ENCODE measurements around the gene UNC119.

The UNC119 gene

DNA sequence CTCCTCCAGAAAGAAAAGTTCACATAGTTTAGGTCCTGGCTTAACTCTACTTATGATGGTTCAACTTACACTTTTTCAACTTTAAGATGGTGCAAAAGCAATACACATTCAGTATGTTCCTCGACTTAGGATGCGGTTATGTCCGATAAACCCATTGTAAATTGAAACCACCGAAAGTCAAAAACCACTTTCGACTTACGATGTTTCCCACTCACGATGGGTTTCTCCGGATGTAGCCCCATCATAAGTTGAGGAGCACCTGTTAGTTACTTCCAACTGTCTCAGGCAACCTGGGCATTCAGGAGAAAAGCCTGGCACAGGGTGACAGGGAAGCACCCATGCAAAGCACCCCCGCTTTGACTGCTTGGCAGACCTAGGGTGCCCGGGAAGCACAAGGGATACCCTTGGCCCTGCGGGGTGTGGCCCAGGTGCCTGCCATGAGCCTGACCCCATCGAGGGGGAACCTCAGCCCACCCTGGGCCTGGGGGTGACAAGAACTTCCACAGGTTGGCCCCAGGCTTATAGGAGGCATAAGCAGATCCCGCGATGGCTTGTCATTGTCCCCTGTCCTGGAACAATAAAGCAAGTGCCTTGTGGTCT is 14.0 kb downstream of the UNC119 start:
- in situ Hi-C loops (cut with HindIII; ENCODE audit: low sequenced_read_pairs) = no loop called here
- TF ChIP-seq, protein P1, sequence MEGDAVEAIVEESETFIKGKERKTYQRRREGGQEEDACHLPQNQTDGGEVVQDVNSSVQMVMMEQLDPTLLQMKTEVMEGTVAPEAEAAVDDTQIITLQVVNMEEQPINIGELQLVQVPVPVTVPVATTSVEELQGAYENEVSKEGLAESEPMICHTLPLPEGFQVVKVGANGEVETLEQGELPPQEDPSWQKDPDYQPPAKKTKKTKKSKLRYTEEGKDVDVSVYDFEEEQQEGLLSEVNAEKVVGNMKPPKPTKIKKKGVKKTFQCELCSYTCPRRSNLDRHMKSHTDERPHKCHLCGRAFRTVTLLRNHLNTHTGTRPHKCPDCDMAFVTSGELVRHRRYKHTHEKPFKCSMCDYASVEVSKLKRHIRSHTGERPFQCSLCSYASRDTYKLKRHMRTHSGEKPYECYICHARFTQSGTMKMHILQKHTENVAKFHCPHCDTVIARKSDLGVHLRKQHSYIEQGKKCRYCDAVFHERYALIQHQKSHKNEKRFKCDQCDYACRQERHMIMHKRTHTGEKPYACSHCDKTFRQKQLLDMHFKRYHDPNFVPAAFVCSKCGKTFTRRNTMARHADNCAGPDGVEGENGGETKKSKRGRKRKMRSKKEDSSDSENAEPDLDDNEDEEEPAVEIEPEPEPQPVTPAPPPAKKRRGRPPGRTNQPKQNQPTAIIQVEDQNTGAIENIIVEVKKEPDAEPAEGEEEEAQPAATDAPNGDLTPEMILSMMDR (IDR thresholded peaks at IDR 0.05; ENCODE audit: low read depth, low read length) = no peak
- H3K4me3 ChIP-seq (ENCODE audit: low read depth, low read length) = no peak overlapping the region
- no peak for DNase-seq (ENCODE audit: low read depth, low spot score)

DNA sequence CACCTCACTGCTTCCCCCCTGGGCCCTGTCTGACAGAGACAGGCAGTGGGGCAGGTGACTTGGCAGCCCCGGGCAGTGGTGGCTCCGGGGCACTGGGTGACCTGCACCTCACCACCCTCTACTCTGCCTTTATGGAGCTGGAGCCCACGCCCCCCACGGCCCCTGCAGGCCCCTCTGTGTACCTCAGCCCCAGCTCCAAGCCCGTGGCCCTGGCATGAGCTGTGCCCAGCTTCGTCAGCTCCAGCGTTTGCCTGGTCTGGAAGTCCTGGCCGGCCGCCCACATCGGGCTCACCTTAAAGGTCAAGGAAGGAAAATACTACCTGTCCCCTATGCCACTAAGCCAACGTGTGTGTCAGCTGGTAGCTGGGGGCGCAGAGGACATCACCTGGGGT is 15.2 kb downstream of the UNC119 start:
- no peak for DNase-seq (ENCODE audit: low read depth, low spot score)
- TF ChIP-seq, protein P1 (IDR thresholded peaks at IDR 0.05; ENCODE audit: low read depth, low read length) = no peak
- no peak overlapping the region for H3K4me3 ChIP-seq (ENCODE audit: low read depth, low read length)
- in situ Hi-C loops (cut with HindIII; ENCODE audit: low sequenced_read_pairs) = no loop called here

DNA sequence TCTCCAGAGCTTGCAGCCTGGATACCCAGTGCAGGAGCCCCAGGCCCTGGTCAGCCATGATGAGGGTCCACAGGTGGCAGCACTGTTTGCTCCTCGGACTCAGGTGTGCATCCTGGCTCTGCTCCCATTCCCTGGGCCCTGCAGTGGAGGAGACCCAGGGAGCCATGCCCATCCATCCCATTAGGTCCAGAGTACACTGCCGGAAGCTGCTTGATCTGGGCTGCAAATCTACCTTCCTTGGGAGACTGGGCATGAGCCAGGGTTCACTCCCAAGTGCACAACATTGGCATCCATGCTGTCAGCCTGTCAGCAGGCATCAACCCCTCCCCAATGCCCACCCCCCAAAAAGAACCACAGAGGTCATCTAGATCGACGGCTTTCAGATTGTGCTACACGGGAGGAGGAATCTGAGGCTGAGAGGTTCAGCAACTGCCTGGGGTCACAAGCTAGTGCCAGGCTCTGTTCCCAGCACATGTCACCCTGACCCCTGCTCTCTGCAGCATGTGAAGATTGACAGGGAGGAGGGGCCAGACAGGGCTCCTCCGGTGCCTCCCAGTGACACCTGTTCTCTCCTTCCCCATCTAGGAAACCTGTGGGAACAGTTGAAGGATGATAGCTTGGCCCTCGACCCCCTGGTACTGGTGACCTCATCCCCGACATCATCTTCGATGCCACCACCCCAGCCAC is 15.7 kb downstream of the UNC119 start:
- no peak for DNase-seq (ENCODE audit: low read depth, low spot score)
- in situ Hi-C loops (cut with HindIII; ENCODE audit: low sequenced_read_pairs) = no loop called here
- no peak overlapping the region for H3K4me3 ChIP-seq (ENCODE audit: low read depth, low read length)
- TF ChIP-seq, protein P1 (IDR thresholded peaks at IDR 0.05; ENCODE audit: low read depth, low read length) = no peak

DNA sequence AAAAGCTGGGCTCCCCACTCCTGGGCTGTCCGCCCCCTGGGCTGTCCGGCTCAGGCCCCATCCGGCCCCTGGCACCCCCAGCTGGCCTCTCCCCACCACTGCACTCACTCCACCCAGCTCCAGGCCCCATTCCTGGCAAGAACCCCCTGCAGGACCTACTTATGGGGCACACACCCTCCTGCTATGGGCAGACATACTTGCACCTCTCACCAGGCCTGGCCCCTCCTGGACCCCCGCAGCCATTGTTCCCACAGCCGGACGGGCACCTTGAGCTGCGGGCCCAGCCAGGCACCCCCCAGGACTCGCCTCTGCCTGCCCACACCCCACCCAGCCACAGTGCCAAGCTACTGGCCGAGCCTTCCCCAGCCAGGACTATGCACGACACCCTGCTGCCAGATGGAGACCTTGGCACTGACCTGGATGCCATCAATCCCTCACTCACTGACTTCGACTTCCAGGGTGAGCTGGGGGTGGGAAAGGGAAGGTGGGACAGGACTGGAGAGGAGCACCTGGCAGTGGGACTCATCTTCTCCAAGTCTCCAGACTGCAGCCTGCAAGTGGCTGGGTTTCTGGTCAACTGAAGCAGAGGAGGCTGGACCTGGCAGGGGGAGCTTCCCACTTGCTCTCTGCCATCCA is 17.6 kb downstream of the UNC119 start:
- H3K4me3 ChIP-seq (ENCODE audit: low read depth, low read length) = no peak overlapping the region
- TF ChIP-seq, protein P1 (IDR thresholded peaks at IDR 0.05; ENCODE audit: low read depth, low read length) = no peak
- in situ Hi-C loops (cut with HindIII; ENCODE audit: low sequenced_read_pairs) = no loop called here
- no peak for DNase-seq (ENCODE audit: low read depth, low spot score)

DNA sequence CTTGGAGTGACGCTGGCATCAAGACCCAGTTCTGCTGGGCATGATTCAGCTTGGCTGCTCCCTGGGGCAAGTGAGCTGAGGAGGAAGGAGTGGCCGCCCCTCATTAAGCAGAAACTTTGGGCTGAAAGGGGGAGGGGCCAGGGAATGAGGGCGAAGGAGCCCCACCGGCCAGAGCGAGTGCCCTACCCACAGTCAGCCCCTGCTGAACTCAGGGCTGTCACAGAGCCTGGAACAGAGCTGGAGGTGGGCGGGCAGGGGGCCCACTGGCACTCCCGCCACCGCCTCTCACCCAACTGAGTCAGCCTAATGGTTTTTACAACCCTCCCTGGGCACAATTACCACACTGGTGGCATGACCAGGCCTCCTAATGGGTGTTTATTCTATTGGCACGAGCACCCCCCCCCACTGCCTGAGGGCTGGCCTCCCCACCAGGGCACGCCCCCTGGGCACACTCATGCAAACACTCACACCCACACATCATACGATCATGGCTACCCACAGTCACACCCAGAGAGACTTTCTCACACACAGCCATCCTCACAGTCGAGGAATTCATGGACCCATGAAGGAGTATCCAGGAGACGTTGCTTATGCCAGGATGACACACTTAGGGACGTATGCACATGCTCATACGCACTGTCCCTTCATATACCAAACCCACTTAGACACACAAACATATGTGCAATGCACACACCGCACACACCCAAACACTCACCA is 19.2 kb downstream of the UNC119 start:
- TF ChIP-seq, protein P1 (IDR thresholded peaks at IDR 0.05; ENCODE audit: low read depth, low read length) = no peak
- no peak for DNase-seq (ENCODE audit: low read depth, low spot score)
- in situ Hi-C loops (cut with HindIII; ENCODE audit: low sequenced_read_pairs) = no loop called here
- no peak overlapping the region for H3K4me3 ChIP-seq (ENCODE audit: low read depth, low read length)

DNA sequence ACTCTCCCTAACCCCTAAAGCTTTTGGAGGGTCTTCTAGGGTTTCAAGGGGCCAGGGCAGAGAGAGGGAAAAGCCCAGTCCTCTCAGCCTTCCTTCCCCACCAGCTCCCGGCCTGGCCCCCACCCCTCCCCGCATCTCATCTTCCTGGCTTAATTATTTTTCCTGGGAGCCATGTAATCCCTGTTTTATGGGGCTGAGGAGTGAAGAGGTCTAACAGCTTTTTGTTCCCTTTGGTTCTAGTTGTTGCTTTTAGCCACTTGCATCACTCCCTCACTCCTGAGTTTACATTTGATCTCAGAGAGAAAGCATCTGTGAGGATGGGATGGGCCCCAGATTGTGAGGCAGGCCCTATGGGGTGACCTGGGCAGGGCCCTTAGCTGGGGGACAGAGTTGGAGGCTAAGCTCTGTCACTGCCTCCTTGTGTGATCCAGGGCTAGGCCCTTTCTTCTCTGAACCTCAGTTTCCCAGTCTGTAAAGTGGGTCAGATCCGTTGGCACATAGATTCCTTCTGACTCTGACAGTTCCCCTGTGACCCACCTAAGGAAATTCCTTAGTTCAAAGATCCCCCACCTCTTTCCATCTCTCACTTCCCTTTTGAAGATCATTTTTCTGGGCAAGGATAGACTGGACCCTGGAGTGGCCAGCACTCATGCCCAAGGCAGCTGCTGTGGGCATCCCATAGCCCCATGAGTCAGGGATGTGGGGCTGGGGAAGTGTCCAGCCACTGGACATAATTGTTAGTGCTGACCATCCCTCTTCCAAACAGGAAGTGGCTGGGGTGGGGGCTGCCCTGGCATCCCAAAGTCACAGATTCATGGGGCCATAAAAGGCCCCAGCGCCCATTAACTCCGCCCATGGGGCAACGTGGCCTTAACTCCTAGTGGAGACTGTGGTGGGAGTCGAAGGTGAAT is 20.1 kb downstream of the UNC119 start:
- in situ Hi-C loops (cut with HindIII; ENCODE audit: low sequenced_read_pairs) = no loop called here
- H3K4me3 ChIP-seq (ENCODE audit: low read depth, low read length) = no peak overlapping the region
- no peak for DNase-seq (ENCODE audit: low read depth, low spot score)
- TF ChIP-seq, protein P1 (IDR thresholded peaks at IDR 0.05; ENCODE audit: low read depth, low read length) = no peak

Data from astrocyte of the spinal cord (primary cell).